ENCODE results near the gene DTNBP1.
"Not testable (repeated sequence)": the region's sequence is repeated elsewhere in the genome, so short reads cannot be mapped to it uniquely, and the experiment has no call there.

Gene DTNBP1

DNA sequence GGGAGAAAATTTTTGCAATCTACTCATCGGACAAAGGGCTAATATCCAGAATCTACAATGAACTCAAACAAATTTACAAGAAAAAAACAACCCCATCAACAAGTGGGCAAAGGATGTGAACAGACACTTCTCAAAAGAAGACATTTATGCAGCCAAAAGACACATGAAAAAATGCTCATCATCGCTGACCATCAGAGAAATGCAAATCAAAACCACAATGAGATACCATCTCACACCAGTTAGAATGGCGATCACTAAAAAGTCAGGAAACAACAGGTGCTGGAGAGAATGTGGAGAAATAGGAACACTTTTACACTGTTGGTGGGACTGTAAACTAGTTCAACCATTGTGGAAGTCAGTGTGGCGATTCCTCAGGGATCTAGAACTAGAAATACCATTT lies 4.1 kb upstream of the DTNBP1 start:
- DNase-seq: not testable (repeated sequence)

DNA sequence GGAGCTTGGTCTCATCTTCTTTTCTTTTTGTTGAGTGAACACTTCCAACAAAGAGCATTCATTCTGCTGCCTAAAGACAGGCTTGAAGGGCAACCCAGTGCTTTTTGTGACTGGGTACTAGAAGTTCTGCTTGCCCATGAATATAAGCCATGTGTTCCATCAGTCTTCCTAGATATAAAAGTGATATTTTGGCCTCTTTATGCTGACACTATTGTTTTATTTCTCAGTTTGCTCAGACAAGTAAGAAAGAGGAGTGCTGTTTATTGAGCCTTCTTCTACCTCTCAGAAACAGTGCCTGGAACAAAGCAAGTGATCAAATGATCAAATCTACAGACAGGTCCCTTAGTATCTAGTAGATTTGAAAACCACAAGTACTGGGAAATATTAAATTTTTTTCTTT lies 2.4 kb upstream of the DTNBP1 start:
- no peak for DNase-seq

DNA sequence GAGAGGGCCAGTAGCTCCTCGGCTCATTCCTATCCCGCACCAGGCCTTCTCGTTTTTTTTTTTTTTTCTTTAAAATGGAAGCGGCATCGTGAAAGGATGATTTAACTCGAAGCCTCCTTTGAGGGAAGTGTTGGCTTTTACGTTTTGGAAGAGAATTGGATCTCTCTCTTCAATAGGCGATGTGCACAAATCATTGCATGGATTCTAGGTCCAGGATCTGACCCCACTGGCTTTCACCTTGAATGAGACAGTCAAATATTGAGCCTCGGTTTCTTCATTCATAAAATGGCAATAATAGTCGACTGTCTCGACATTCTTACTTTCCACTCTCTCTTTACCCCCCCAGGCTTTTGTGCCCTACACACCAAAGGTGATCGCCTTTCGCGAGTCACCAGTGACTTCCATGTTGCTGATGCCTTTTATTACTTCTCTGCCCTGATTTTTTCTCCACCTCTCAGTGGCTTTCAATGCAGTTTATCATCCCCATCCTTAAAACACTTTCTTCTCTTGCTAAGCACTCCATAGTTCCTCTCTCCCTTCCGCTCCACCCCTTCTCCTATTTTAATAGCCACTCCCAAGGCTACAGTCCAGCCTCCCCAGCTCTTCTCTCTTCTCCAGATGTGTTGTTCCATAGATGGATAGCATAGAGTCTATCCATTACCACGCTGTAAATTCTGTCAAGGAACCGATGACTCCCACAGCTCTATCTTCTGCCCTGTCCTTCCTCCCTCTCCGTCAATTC lies 473 bp upstream of the DTNBP1 start:
- DNase-seq: no peak

DNA sequence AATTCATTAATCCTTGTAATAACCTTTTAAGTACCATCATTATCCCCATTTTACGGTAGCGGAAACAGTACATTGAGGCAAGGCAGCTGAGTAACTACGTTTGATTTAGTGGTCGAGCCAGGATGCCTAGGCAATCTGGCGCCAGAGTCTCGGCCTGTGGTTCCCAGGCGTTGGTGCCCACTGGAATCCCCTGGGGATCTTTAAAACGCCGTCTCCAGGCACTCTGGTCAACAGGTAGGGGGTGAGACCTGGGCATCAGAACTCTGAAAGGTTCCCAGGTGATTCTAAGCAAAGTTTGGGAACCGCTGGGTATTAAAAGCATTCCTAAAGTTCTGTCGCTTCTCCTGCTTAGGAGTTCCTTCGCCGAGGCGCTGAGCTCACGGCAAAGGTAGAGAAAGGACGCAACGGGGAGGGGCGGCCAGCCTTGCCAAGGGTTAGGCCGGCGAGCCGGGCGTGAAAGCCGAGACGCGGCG lies 939 bp downstream of the DTNBP1 start:
- DNase-seq: no peak

DNA sequence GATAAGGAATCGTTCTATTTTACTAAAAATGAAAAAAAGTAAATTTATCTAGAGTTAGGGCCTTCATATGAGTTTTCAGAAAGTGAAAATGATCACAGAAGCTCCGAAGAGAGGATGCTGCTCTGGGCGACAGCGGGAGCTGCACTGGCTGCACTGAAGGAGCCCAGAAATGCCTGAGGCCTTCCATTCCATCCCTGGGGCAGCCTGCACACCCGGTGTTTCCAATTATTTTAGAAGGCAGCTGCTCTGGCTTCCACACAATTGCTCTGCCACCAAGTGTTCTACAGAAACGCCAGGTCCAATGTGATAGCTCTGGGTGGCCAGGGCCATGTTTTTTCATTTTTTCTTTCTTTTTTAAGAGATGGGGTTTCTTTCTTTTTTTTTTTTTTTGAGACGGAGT lies 3.6 kb downstream of the DTNBP1 start:
- DNase-seq: no peak

DNA sequence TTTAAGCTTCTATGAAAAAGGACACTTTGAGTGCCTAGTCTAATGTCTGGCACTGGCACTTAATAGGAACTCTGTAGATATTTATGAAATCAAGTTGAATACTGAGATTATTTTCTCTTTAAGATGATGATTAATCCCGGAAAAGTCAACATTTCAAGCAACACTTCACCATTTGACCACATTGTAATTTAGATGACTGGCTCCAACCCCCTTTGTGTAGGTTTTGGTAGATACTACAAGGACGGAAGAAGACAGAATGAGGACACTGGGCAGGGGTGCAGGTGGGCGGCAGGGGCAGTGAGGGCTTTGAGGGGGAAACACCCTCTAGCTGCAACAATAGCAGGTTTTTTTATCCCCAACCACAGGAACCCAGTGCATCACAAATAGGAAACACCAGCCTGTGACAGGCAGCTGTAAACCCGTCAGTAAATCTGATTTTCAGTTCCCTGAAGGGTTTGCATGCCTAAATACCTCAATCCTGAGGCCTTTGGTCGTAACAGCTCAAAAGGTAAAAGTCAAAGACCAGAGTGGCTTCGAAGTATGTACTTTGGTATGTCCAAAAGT lies 4.6 kb downstream of the DTNBP1 start:
- no peak for DNase-seq

GRCh38 chr6:15657290-15657689 lies 5.5 kb downstream of the DTNBP1 start:
- no peak for DNase-seq

GRCh38 chr6:15656145-15656544 lies 6.7 kb downstream of the DTNBP1 start:
- DNase-seq: no peak

- no peak for DNase-seq
Observed at GRCh38 chr6:15654250-15654649, 8.6 kb downstream of the DTNBP1 start.

- no peak for DNase-seq
Observed at GRCh38 chr6:15653581-15653980, 9.2 kb downstream of the DTNBP1 start.

GRCh38 chr6:15650004-15650559 lies 12.7 kb downstream of the DTNBP1 start:
- DNase-seq: not testable (repeated sequence)

DNA sequence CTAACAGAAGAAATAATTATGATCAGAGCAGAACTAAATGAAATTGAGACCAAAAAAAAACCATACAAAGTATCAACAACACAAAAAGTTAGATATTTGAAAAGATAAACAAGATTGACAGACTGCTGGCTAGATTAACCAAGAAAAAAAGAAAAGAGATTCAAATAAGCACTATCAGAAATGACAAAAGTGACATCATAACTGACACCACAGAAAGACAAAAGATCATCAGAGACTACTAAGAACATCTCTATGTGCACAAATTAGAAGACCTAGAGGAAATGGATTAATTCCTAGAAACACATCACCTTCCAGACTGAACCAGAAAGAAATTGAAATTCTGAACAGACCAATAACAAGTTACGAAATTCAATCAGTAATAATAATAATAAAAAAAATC lies 17.9 kb downstream of the DTNBP1 start:
- DNase-seq: no peak

DNA sequence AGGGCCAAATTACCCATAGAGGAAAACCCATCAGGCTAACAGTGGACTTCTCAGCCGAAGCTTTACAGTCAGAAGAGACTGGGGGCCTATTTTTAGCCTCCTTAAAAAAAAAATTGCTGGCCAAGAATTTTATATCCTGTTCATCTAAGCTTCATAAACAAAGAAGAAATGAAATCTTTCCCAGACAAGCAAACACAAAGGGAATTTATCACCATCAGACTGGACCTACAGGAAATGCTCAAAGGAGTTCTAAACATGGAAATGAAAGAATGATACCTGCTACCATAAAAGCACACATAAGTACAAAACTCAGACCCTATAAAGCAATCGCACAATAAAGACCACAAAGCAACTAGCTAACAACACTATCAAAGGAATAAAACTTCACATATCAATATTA lies 19.3 kb downstream of the DTNBP1 start:
- DNase-seq: no peak

DNA sequence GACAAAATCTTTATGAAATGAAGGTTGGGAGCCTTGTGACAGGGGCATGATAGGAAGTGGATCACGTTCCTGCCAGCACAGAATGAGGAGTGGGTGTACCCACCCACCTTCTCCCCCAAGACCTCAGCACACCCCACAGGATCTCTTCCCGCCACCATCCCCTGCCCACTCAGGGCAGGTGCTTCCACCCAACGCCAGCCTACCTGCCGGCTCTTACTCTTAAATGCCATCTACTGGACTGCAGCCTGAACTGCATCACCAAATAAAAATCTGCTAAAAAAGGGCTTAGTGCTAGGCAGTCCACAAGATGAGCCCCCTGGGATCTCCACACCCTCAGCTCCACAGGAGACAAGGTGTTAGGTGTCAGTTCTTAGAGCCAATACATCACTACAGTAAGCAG lies 20.6 kb downstream of the DTNBP1 start:
- DNase-seq: no peak

DNA sequence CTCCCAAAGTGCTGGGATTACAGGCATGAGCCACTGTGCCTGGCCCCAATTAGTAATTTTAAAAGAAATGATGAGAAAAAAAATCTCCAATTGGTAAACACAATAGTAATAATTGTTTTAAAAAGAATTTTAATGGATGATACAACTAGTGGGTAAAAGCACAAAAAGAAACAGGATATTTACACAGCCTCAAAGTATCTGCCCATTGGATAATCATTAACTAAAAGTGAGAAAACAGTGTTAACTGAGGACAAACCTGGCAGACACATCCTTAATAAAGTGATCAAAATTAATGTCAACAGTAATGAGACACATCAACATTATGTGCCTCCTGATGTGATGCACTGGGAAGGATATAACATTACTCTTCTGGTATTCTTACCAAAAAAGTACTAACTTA lies 24.5 kb downstream of the DTNBP1 start:
- DNase-seq: no peak

DNA sequence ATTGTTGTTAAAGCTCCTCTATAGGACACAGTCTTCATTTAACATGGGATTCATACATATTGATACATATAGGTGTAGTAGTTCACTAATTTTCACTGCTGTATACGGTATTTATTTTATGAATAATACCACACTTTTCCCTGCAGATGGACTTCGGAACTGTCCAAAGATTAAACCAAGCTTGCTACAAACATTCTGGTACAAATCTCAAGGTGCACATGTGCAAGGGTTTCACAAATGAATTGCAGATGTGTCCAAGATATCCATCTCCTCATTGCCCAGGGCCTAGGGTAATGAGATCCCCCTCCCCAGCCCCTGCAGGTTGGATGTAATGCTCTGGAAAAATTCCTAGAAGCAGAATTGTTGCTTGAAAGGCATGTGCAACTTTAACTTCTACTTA lies 31.4 kb downstream of the DTNBP1 start:
- DNase-seq: no peak

GRCh38 chr6:15630202-15630601 lies 32.6 kb downstream of the DTNBP1 start:
- DNase-seq: no peak

- no peak for DNase-seq
Observed at GRCh38 chr6:15629487-15629886, 33.3 kb downstream of the DTNBP1 start.

- DNase-seq: peak; percentile 35 to 40
Observed at GRCh38 chr6:15628499-15629131, 34.2 kb downstream of the DTNBP1 start.

DNA sequence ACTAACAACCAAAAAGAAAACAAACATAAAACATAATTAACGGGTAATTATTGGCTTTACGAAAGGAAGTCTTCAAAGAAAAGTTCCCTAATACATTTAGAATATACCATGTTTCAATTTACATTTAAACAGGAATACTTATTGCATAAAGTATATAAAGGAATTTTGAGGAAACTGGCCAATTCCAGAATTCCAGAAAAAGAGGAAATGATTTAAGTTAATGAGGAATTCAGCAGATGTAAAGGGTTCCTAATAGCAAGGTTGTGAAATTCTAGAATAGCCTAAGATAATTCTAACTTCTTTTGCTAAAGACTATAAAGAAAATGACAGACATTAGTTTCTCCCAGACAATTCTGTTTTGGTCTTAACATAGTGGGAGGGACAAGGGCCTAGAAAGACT lies 35.0 kb downstream of the DTNBP1 start:
- DNase-seq: no peak

- no peak for DNase-seq
Observed at GRCh38 chr6:15626878-15627674, 35.8 kb downstream of the DTNBP1 start.

GRCh38 chr6:15626160-15626559 lies 36.7 kb downstream of the DTNBP1 start:
- DNase-seq: no peak
